Measurements from ENCODE around the gene CNIH3.

The CNIH3 gene

GRCh38 chr1:224650290-224650689 is 34.2 kb downstream of the CNIH3 start:
- H3K36me3 ChIP-seq (ENCODE audit: control insufficient read depth, low read length): no peaks in the 10 kb centered on the region
- no peaks in the 10 kb centered on the region for H3K9me2 ChIP-seq (replicated peaks; ENCODE audit: control insufficient read depth, low read length)
- no peaks in the 10 kb centered on the region for H3K9me3 ChIP-seq (ENCODE audit: control insufficient read depth, insufficient read depth, low read length)
- no peaks in the 10 kb centered on the region for H4K20me1 ChIP-seq (ENCODE audit: control insufficient read depth, insufficient read depth, low read depth, low read length)
- TF ChIP-seq CTCF (IDR thresholded peaks at IDR 0.05; ENCODE audit: low read depth, low read length, poor library complexity, severe bottlenecking): no peak
- TF ChIP-seq EZH2phosphoT487 (IDR thresholded peaks at IDR 0.05; ENCODE audit: borderline replicate concordance, low read length): no peak
- H3K4me3 ChIP-seq (ENCODE audit: low read length): no peak overlapping the region
- no peak overlapping the region for H3K27ac ChIP-seq (ENCODE audit: low read depth, low read length)
- no peaks in the 10 kb centered on the region for H3K79me2 ChIP-seq (ENCODE audit: control insufficient read depth, low read length)
- no peaks in the 10 kb centered on the region for H3K27me3 ChIP-seq (ENCODE audit: control insufficient read depth, low read length)
- H3K4me1 ChIP-seq (ENCODE audit: control insufficient read depth, low read length): no peaks in the 10 kb centered on the region
- H3K4me2 ChIP-seq (ENCODE audit: low read length): no peak overlapping the region
- no peaks in the 10 kb centered on the region for H3F3A ChIP-seq (ENCODE audit: control insufficient read depth, insufficient read depth)

- TF ChIP-seq EZH2phosphoT487 (IDR thresholded peaks at IDR 0.05; ENCODE audit: borderline replicate concordance, low read length) (no peak), CTCF (IDR thresholded peaks at IDR 0.05; ENCODE audit: low read depth, low read length, poor library complexity, severe bottlenecking) (no peak)
- Histone ChIP-seq H3K36me3 (ENCODE audit: control insufficient read depth, low read length) (no peaks in the 10 kb centered on the region), H3K27me3 (ENCODE audit: control insufficient read depth, low read length) (no peaks in the 10 kb centered on the region), H3F3A (ENCODE audit: control insufficient read depth, insufficient read depth) (no peaks in the 10 kb centered on the region), H4K20me1 (ENCODE audit: control insufficient read depth, insufficient read depth, low read depth, low read length) (no peaks in the 10 kb centered on the region), H3K27ac (ENCODE audit: low read depth, low read length) (no peak overlapping the region), H3K9me2 (replicated peaks; ENCODE audit: control insufficient read depth, low read length) (no peaks in the 10 kb centered on the region), H3K79me2 (ENCODE audit: control insufficient read depth, low read length) (no peaks in the 10 kb centered on the region), H3K4me2 (ENCODE audit: low read length) (no peak overlapping the region), H3K4me3 (ENCODE audit: low read length) (no peak overlapping the region), H3K9me3 (ENCODE audit: control insufficient read depth, insufficient read depth, low read length) (no peaks in the 10 kb centered on the region), H3K4me1 (ENCODE audit: control insufficient read depth, low read length) (no peaks in the 10 kb centered on the region)
These were observed 35.1 kb downstream of the CNIH3 start for GRCh38 chr1:224651188-224651587.

GRCh38 chr1:224656392-224656791 is 40.3 kb downstream of the CNIH3 start:
- Histone ChIP-seq H3K36me3 (ENCODE audit: control insufficient read depth, low read length) (no peaks in the 10 kb centered on the region), H3K4me3 (ENCODE audit: low read length) (no peak overlapping the region), H3K9me2 (replicated peaks; ENCODE audit: control insufficient read depth, low read length) (no peaks in the 10 kb centered on the region), H3F3A (ENCODE audit: control insufficient read depth, insufficient read depth) (no peaks in the 10 kb centered on the region), H3K27me3 (ENCODE audit: control insufficient read depth, low read length) (peaks cover 9% of the 10 kb centered on the region), H3K4me2 (ENCODE audit: low read length) (no peak overlapping the region), H4K20me1 (ENCODE audit: control insufficient read depth, insufficient read depth, low read depth, low read length) (no peaks in the 10 kb centered on the region), H3K4me1 (ENCODE audit: control insufficient read depth, low read length) (no peaks in the 10 kb centered on the region), H3K27ac (ENCODE audit: low read depth, low read length) (no peak overlapping the region), H3K9me3 (ENCODE audit: control insufficient read depth, insufficient read depth, low read length) (no peaks in the 10 kb centered on the region), H3K79me2 (ENCODE audit: control insufficient read depth, low read length) (no peaks in the 10 kb centered on the region)
- TF ChIP-seq CTCF (IDR thresholded peaks at IDR 0.05; ENCODE audit: low read depth, low read length, poor library complexity, severe bottlenecking) (no peak), EZH2phosphoT487 (IDR thresholded peaks at IDR 0.05; ENCODE audit: borderline replicate concordance, low read length) (no peak)

GRCh38 chr1:224660074-224660473 is 44.0 kb downstream of the CNIH3 start:
- no peaks in the 10 kb centered on the region for H3F3A ChIP-seq (ENCODE audit: control insufficient read depth, insufficient read depth)
- H3K4me3 ChIP-seq (ENCODE audit: low read length): no peak overlapping the region
- H3K27me3 ChIP-seq (ENCODE audit: control insufficient read depth, low read length): peaks cover 9% of the 10 kb centered on the region
- H3K9me2 ChIP-seq (replicated peaks; ENCODE audit: control insufficient read depth, low read length): no peaks in the 10 kb centered on the region
- no peak overlapping the region for H3K27ac ChIP-seq (ENCODE audit: low read depth, low read length)
- H3K9me3 ChIP-seq (ENCODE audit: control insufficient read depth, insufficient read depth, low read length): no peaks in the 10 kb centered on the region
- no peaks in the 10 kb centered on the region for H3K36me3 ChIP-seq (ENCODE audit: control insufficient read depth, low read length)
- no peaks in the 10 kb centered on the region for H3K4me1 ChIP-seq (ENCODE audit: control insufficient read depth, low read length)
- no peaks in the 10 kb centered on the region for H4K20me1 ChIP-seq (ENCODE audit: control insufficient read depth, insufficient read depth, low read depth, low read length)
- TF ChIP-seq CTCF (IDR thresholded peaks at IDR 0.05; ENCODE audit: low read depth, low read length, poor library complexity, severe bottlenecking) (no peak), EZH2phosphoT487 (IDR thresholded peaks at IDR 0.05; ENCODE audit: borderline replicate concordance, low read length) (no peak)
- no peak overlapping the region for H3K4me2 ChIP-seq (ENCODE audit: low read length)
- no peaks in the 10 kb centered on the region for H3K79me2 ChIP-seq (ENCODE audit: control insufficient read depth, low read length)
